C1 segment of cervical spinal cord (tissue), 14 donors: ENCODE results near the gene DMD.

Source experiments
- DNase-seq, 14 donors: peaks; one replicate each; lab custom pipeline; 2025; lab: John Stamatoyannopoulos, UW

DMD gene

GRCh38 chrX:31743004-31743403 lies 1468.3 kb downstream of the DMD start:
- DNase-seq, result no peak

- no peak for DNase-seq
These were observed 1493.9 kb downstream of the DMD start for GRCh38 chrX:31717474-31717873.

GRCh38 chrX:31715675-31716074 lies 1495.7 kb downstream of the DMD start:
- no peak for DNase-seq

DNA sequence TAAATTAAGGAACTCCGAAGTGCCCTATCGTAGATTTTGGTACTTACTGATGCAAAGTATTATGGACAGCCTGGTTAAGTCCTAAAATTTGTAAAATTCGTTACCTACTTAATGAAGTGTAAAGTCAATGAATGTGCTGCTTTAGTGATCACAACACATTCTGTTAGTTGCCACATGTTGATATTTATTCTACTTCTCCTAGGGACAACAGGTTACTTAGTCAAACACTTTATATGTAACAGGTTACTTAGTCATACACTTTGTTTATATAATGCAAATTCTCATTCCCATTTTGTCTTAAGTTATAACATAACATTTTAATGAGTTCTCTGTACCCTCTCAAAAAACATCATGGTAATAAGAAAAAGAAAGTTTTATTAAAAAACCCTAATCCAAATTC lies 1496.6 kb downstream of the DMD start:
- no peak for DNase-seq

DNA sequence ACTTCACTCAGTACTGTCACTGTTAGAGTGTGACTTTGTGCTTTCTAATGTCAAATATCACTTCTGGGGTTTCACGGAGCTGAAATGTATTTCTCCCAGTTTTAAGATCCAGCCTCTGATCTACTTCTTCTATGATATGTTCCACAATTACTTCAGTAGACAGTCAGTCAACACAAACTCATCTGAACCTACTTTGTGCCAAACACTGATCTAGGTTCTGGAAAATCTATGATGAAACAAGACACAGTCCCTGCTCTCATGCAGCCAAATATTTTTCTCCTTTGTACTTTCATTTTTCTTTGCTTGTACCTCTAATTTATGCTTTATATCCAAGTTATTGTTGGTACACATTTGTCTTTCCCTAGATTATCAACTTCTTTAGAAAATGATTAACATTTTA lies 1498.2 kb downstream of the DMD start:
- no peak for DNase-seq

DNA sequence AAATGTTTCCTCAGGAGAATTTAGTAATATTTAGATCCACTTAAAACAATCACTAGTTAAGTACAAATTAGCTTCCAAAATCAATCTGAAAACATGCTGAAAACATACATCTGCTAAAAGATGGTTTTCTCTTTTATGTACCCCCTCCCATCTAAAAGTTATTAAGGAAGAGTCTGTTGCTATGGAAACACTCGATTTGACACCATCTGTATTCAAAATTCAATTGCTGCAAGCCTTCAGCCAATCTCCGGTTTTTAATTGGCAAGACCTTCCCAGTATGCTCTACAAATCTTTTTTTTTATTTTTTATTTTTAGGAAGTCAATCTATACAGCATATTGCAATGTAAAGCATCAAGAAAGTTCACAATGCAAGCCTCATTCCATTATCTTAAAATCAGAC lies 1500.2 kb downstream of the DMD start:
- no peak for DNase-seq

DNA sequence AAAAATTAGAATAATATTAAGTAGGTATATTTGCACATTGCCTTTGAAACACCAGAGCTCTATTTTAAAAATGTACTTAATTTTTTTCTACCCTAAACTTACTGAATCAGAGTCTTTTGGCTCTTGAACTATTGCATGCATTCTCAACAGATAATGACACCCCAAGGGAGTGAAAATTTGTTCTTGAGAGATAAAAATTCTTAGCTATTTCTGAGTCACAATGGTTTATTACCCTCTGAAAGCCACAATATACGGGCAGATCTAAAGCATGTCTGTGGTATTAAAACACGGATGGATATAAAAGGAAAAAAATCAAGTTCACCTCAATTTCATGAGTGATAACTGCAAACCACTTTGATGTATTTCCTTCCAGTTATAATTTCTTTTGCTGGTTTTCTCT lies 1503.2 kb downstream of the DMD start:
- DNase-seq, result no peak

DNA sequence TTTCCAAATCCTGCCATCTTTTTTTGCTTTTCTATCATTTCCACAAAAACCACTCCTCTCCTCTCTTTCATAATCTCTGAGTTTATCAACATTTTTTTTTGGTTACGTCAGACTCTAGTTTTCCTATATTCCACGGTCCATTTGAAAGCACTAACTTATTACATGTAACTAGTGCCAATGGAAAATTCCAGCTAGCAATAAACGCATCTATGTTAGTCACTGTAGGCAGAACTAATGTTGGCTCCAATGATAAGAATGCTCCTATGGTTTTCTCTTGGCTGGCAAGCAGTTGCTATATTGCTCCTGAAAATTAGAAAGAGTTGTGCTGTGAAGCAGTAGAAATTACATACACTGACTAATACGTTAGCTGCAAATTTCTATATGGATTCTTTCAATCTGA lies 1504.9 kb downstream of the DMD start:
- DNase-seq, result peak in 1 of 14 donors; percentile 19

DNA sequence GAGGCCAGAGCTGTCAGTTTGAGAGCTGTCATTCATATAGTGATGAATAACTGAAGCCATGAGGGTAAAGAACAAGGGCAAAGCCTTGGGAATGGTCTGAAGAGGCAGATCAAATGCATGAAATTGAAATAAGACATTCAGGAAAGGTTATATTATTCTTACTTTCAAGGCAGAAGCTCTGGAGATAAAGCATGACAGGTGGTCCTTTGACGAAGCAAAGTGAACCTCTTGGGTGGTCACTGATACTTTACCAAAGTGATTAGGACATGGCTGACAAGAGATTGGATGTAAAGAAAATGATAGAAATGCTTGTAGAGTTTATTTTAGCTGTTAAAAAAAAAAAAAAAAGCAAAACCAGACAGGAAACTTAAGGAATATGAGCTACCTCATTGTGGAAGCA lies 1505.5 kb downstream of the DMD start:
- DNase-seq, result no peak

DNA sequence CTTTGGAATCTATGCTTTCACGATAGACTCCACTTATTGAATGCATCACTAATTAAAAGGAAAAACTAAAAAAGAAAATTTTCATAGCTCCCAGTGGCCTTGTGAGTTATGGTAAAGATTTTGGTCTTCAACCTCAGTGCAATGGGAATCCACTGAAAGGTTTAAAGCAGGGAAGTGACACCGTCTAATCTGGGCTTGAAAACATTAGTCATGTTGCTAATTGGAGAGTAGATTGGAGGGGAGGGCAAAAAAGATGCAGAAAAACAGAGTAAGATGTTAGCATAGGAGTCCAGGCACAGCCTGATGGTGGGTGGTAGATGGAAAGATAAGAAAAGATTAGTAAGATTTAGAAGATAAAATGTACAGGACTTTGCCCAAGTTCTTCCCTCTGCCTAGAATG lies 1506.4 kb downstream of the DMD start:
- DNase-seq, result no peak

- no peak for DNase-seq
These were observed 1509.1 kb downstream of the DMD start for GRCh38 chrX:31702222-31702621.

- peak in 1 of 14 donors; percentile 20 for DNase-seq
These were observed 1513.9 kb downstream of the DMD start for GRCh38 chrX:31697294-31697916.

DNA sequence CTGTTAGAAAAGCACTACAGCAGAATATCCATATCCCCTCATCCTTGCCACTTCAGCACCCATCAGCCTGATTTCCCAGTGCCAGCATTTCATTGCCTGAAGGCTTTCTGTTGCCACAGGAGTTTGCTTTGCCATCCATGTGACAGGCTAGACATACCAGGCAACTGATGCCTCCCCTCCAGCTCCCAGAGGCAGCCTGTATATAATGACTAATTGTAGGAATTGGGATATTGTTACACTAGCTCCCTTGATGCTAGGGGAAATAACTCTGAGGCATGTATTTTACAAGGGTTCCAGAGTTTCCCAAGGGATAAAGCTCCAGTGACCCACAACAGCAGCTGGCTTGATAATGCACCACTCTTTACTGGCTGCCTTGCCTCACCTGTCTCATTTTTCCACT lies 1531.5 kb downstream of the DMD start:
- no peak for DNase-seq

- DNase-seq, result no peak
These were observed 1541.1 kb downstream of the DMD start for GRCh38 chrX:31670245-31670644.

- no peak for DNase-seq
These were observed 1545.9 kb downstream of the DMD start for GRCh38 chrX:31665454-31665853.

GRCh38 chrX:31663172-31663571 lies 1548.2 kb downstream of the DMD start:
- DNase-seq, result no peak

- no peak for DNase-seq
These were observed 1550.0 kb downstream of the DMD start for GRCh38 chrX:31661280-31661810.

- peak in 1 of 14 donors; percentile 4 for DNase-seq
These were observed 1553.0 kb downstream of the DMD start for GRCh38 chrX:31658360-31658759.

GRCh38 chrX:31656013-31656412 lies 1555.3 kb downstream of the DMD start:
- DNase-seq, result no peak

- no peak for DNase-seq
These were observed 1557.9 kb downstream of the DMD start for GRCh38 chrX:31653422-31653821.

DNA sequence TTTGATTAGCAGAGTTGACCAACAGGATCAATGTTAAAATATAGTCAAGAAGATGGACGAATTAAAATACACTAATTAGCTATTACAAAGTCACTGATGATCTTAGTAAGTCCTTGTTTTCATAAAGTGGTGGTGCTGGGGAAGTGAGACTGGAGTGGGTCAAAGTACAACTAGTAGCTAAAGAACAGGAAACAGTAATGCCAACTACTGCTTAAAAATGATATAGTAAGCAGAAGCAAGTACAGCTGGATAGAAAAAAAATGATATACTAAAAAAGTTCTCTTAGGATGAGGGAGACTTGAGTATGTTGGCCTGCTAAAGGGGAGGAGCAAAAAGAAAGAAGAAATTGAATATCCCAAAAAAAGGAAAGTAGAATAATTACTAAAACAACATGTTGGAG lies 1558.7 kb downstream of the DMD start:
- no peak for DNase-seq

GRCh38 chrX:31649201-31649600 lies 1562.1 kb downstream of the DMD start:
- DNase-seq, result peak in 1 of 14 donors; percentile 55

- DNase-seq, result no peak
These were observed 1578.0 kb downstream of the DMD start for GRCh38 chrX:31633349-31633748.

DNA sequence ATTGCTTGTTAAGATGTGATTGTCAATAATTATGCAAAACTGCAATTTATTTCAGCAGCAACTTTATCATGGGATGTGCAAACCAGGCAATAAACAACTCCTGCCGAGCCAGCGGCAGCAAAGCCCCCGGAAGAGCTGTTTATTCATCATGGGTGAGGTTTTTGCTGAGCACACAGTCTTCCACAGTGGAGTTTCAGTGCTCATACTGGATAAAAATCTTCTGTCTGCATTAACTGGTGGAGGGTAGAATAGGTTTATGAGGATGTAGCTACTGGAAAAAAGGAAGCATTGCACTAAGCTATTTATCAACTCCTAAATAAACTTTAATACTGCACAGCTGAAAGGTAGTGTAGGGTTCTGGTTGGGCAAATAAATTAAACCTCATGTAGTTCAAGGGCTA lies 1582.2 kb downstream of the DMD start:
- no peak for DNase-seq
